HepG2 (cell line): ENCODE data around the gene THUMPD1. TPM values are rescaled to one million over a fixed set of nuclear protein-coding genes. Genes with fewer than 3 reads are reported as not detected.
A peak's percentile ranks its signal among the peaks of the same experiment; 100 is the strongest.

Source experiments
- ATF7-NPFF ChIP-seq: sonication (generic); formaldehyde crosslinking; IDR thresholded peaks from 2 replicates; pipeline ENCODE4 v1.8.1; 2023; ENCODE audit warnings: mild to moderate bottlenecking, low read depth, missing genetic modification reagents, moderate library complexity
- FOXO1 ChIP-seq: sonication (generic); formaldehyde crosslinking; IDR thresholded peaks from 2 replicates; pipeline ENCODE4 v1.4.0; 2020; ENCODE audit warnings: missing genetic modification reagents
- GLI4 ChIP-seq: sonication (generic); formaldehyde crosslinking; IDR thresholded peaks from 2 replicates; pipeline ENCODE4 v1.5.1; 2020; ENCODE audit warnings: missing genetic modification reagents, mild to moderate bottlenecking, moderate library complexity, borderline replicate concordance
- HDAC1 ChIP-seq: sonication (generic); formaldehyde crosslinking; IDR thresholded peaks from 2 replicates; pipeline ENCODE4 v1.5.1; 2020; ENCODE audit warnings: mild to moderate bottlenecking, missing genetic modification reagents
- HDAC6 ChIP-seq: fragments of 200-600 bp; sonication (generic); IDR thresholded peaks from 2 replicates; pipeline ENCODE4 v1.7.0; 2017; ENCODE audit warnings: mild to moderate bottlenecking, antibody characterized with exemption, low read length, low read depth
- KLF16 ChIP-seq, 2 experiments: sonication (generic) in 1 of 2; formaldehyde crosslinking in 1 of 2; IDR thresholded peaks; 2 replicates each; pipeline versions ENCODE4 v1.6.1 to v1.8.0; 2016 to 2023; ENCODE audit warnings: missing genetic modification reagents in 2 of 2, missing compliant biosample characterization in 1 of 2
- NR2F2 ChIP-seq: IDR thresholded peaks from 2 replicates; pipeline ENCODE4 v1.6.1; 2012; ENCODE audit warnings: low read depth, inconsistent platforms, borderline replicate concordance
- PITX1 ChIP-seq: sonication (generic); formaldehyde crosslinking; IDR thresholded peaks from 2 replicates; pipeline ENCODE4 v1.5.1; 2020; ENCODE audit warnings: mild to moderate bottlenecking, missing genetic modification reagents
- XRCC5 ChIP-seq: fragments of 200-400 bp; formaldehyde crosslinking; optimal IDR thresholded peaks from 2 replicates; pipeline ENCODE3; 2017; ENCODE audit warnings: mild to moderate bottlenecking, low read length
- ZBTB4 ChIP-seq: sonication (generic); formaldehyde crosslinking; IDR thresholded peaks from 2 replicates; pipeline ENCODE4 v1.4.0; 2020; ENCODE audit warnings: missing genetic modification reagents, mild to moderate bottlenecking, borderline replicate concordance
- ZEB1 ChIP-seq: IDR thresholded peaks from 2 replicates; pipeline ENCODE4 v1.6.1; 2012; ENCODE audit warnings: mild to moderate bottlenecking, low read depth, inconsistent platforms; ENCODE audit not compliant: insufficient replicate concordance
- ZNF552 ChIP-seq: sonication (generic); formaldehyde crosslinking; IDR thresholded peaks from 2 replicates; pipeline ENCODE4 v1.9.0; 2022; ENCODE audit warnings: missing genetic modification reagents, mild to moderate bottlenecking, borderline replicate concordance
- ZNF556 ChIP-seq: sonication (generic); formaldehyde crosslinking; IDR thresholded peaks from 2 replicates; pipeline ENCODE4 v1.4.0; 2020; ENCODE audit warnings: mild to moderate bottlenecking, missing genetic modification reagents, borderline replicate concordance
- ZNF770 ChIP-seq: sonication (generic); formaldehyde crosslinking; IDR thresholded peaks from 2 replicates; pipeline ENCODE4 v1.5.0; 2020; ENCODE audit warnings: mild to moderate bottlenecking, missing genetic modification reagents
- ZSCAN12 ChIP-seq: sonication (generic); formaldehyde crosslinking; IDR thresholded peaks from 2 replicates; pipeline ENCODE4 v1.9.0; 2021; ENCODE audit warnings: mild to moderate bottlenecking, missing genetic modification reagents
- polyA plus RNA-seq, 8 experiments: library from polyadenylated mRNA; depleted of rRNA in 3 of 8; stranded (reverse) in 7 of 8; unstranded in 1 of 8; fragments of >200 nt; fragmentation: Illumina TruSeq in 4 of 8; extraction: Trizol in 4 of 8; gene quantifications; 2 replicates each; pipeline versions ENCODE4 v1.2.1 to v1.2.3, GENCODE V29; 2011 to 2016; ENCODE audit warnings: low read depth in 4 of 8, missing spikeins in 1 of 8, mixed read lengths in 1 of 8; ENCODE audit not compliant: insufficient read depth in 1 of 8
- total RNA-seq, 5 experiments: library from RNA; depleted of rRNA; stranded (reverse); fragments of >200 nt; fragmentation: Illumina TruSeq; extraction: Trizol; gene quantifications; 2 replicates each; pipeline ENCODE4 v1.2.3, GENCODE V29; 2016; ENCODE audit warnings: low read depth in 1 of 5
- TF ChIP-seq, protein P1 (sequence below): sonication (generic); formaldehyde crosslinking; IDR thresholded peaks from 2 replicates; pipeline ENCODE4 v1.4.0; 2020; ENCODE audit warnings: missing genetic modification reagents, mild to moderate bottlenecking, borderline replicate concordance
- TF ChIP-seq, protein P2 (sequence below): sonication (generic); formaldehyde crosslinking; IDR thresholded peaks from 2 replicates; pipeline ENCODE4 v1.5.0; 2020; ENCODE audit warnings: missing genetic modification reagents, mild to moderate bottlenecking, borderline replicate concordance
- TF ChIP-seq, protein P3 (sequence below): IDR thresholded peaks from 2 replicates; pipeline ENCODE4 v1.6.1; 2018; ENCODE audit warnings: missing genetic modification reagents

The THUMPD1 gene
- total and polyA plus RNA-seq, 2 of the 13 experiments (the other 11 are each of a cell fraction or from before 2014, with no cell fraction given), result 22.7 to 69.1 TPM

DNA sequence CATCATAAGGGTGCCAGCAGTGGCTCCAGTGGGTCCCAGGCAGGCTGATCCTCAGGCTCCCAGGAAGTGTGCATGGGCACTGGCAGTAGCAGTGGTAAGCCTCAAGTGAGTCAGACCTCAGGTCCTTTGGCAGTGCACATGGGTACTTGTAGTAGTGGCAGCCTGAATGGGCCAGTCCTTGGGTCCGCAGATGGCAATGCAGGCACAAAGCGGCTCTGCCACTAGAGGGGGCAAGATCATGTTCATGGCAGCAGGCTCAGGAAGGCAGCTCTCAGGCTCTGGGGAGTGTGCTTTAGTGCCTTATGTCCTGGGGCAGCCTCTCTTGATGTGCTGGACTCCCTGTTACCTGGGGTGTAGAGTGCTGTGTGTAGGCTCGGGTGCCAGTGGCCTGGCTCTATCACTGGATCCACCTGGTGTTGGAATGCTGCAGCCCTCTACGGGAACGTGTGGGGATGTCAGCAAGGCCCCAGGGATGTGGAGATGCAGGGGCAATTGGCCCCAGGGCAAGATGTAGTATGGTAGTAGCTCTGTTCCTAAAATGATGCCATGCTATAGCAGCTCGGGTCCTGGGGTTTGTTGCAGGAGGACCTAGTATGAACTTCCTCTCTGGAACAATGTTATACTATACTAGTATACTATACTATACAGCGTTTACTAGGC, 33.2 kb upstream of the THUMPD1 start (continued):
- TF ChIP-seq, protein P1, sequence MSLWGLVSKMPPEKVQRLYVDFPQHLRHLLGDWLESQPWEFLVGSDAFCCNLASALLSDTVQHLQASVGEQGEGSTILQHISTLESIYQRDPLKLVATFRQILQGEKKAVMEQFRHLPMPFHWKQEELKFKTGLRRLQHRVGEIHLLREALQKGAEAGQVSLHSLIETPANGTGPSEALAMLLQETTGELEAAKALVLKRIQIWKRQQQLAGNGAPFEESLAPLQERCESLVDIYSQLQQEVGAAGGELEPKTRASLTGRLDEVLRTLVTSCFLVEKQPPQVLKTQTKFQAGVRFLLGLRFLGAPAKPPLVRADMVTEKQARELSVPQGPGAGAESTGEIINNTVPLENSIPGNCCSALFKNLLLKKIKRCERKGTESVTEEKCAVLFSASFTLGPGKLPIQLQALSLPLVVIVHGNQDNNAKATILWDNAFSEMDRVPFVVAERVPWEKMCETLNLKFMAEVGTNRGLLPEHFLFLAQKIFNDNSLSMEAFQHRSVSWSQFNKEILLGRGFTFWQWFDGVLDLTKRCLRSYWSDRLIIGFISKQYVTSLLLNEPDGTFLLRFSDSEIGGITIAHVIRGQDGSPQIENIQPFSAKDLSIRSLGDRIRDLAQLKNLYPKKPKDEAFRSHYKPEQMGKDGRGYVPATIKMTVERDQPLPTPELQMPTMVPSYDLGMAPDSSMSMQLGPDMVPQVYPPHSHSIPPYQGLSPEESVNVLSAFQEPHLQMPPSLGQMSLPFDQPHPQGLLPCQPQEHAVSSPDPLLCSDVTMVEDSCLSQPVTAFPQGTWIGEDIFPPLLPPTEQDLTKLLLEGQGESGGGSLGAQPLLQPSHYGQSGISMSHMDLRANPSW, result no peak
- TF ChIP-seq HDAC6 (no peak), KLF16 (CRISPR knock-in tag; IDR thresholded peaks at IDR 0.05) (no peak), ZNF770 (CRISPR knock-in tag) (no peak), ZNF552 (no peak), PITX1 (CRISPR knock-in tag) (no peak), XRCC5 (peak; percentile 97), ATF7-NPFF (peak; percentile 20; the same call in 1 of the 2 replicates), NR2F2 (no peak), ZBTB4 (peak; percentile 26; the same call in 1 of the 2 replicates), ZNF556 (no peak), HDAC1 (CRISPR knock-in tag) (no peak), GLI4 (CRISPR knock-in tag) (no peak), ZEB1 (no peak), FOXO1 (CRISPR knock-in tag) (no peak; the same call in 1 of the 2 replicates), ZSCAN12 (no peak)
- TF ChIP-seq, protein P2, sequence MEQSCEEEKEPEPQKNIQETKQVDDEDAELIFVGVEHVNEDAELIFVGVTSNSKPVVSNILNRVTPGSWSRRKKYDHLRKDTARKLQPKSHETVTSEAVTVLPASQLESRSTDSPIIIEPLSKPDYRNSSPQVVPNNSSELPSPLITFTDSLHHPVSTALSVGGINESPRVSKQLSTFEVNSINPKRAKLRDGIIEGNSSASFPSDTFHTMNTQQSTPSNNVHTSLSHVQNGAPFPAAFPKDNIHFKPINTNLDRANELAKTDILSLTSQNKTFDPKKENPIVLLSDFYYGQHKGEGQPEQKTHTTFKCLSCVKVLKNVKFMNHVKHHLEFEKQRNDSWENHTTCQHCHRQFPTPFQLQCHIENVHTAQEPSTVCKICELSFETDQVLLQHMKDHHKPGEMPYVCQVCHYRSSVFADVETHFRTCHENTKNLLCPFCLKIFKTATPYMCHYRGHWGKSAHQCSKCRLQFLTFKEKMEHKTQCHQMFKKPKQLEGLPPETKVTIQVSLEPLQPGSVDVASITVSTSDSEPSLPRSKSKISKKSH (CRISPR knock-in tag), result no peak; the same call in 1 of the 2 replicates
- TF ChIP-seq, protein P3, sequence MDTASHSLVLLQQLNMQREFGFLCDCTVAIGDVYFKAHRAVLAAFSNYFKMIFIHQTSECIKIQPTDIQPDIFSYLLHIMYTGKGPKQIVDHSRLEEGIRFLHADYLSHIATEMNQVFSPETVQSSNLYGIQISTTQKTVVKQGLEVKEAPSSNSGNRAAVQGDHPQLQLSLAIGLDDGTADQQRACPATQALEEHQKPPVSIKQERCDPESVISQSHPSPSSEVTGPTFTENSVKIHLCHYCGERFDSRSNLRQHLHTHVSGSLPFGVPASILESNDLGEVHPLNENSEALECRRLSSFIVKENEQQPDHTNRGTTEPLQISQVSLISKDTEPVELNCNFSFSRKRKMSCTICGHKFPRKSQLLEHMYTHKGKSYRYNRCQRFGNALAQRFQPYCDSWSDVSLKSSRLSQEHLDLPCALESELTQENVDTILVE, result no peak
